ENCODE data around the gene EVC2.

Gene EVC2, protein sequence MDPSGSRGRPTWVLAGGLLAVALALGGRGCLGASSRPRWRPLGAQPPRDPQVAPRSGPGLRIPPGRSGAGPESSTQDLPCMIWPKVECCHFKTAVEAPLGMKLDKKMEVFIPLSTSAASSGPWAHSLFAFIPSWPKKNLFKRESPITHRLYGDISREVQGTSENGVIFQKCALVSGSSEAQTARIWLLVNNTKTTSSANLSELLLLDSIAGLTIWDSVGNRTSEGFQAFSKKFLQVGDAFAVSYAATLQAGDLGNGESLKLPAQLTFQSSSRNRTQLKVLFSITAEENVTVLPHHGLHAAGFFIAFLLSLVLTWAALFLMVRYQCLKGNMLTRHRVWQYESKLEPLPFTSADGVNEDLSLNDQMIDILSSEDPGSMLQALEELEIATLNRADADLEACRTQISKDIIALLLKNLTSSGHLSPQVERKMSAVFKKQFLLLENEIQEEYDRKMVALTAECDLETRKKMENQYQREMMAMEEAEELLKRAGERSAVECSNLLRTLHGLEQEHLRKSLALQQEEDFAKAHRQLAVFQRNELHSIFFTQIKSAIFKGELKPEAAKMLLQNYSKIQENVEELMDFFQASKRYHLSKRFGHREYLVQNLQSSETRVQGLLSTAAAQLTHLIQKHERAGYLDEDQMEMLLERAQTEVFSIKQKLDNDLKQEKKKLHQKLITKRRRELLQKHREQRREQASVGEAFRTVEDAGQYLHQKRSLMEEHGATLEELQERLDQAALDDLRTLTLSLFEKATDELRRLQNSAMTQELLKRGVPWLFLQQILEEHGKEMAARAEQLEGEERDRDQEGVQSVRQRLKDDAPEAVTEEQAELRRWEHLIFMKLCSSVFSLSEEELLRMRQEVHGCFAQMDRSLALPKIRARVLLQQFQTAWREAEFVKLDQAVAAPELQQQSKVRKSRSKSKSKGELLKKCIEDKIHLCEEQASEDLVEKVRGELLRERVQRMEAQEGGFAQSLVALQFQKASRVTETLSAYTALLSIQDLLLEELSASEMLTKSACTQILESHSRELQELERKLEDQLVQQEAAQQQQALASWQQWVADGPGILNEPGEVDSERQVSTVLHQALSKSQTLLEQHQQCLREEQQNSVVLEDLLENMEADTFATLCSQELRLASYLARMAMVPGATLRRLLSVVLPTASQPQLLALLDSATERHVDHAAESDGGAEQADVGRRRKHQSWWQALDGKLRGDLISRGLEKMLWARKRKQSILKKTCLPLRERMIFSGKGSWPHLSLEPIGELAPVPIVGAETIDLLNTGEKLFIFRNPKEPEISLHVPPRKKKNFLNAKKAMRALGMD

DNA sequence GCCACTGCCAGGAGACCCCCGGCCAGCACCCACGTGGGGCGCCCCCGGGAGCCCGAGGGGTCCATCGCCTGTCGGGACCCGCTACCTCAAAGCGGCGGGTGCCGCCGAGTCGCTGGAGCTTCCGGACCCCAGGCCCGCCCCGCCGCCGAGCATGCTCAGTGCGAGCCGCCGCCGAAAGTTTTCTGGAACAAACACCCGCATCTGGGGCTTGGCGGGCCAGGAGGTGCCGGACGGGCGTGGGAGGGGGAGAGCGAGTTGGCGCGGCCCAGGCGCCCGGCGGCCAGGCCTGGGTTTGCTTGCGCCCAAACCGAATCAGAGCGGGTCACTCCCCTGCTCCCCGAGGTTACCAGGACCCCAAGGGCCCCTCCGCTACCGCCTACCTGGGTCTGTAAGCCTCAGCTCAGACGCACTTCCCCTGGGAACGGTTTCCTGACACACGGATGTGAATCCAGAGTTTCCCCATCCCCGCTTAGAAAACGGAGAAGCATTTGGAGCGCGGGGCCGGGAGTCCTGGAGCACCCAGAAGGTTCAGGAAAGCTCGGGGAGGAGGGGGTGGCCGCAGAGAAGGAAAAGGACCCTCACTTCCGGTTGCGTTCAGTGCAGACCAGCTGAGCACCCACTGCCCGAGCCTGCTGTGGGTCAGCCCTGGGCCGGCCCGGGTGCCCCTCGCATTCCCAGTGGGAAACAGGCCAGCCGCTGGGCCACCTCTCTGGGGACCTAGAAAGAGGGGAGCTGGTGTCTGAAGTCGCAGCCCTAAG, at the start of gene EVC2:
Gene EVC2, minus strand, starts transcription at position 111 of the 758 bp plus-strand sequence. Its CDS starts 46 bp downstream, at position 65.
- TF ChIP-seq ZNF274 (IDR thresholded peaks at IDR 0.05; ENCODE audit: low read depth, low read length) (no peak), SUZ12 (IDR thresholded peaks at IDR 0.05; ENCODE audit: extremely low read depth, insufficient read depth, insufficient read length) (no peak), YY1 (IDR thresholded peaks at IDR 0.05; ENCODE audit: insufficient read depth, insufficient read length) (no peak)
- peak within 1 kb of the TSS; percentile 72 for H3K4me3 ChIP-seq (ENCODE audit: insufficient read length, low read depth)
- H3K27me3 ChIP-seq (ENCODE audit: insufficient read depth, insufficient read length), result peaks cover 33% of the 10 kb centered on the region
- DNase-seq (ENCODE audit: low read depth, low spot score), result peak; percentile 33
- H3K36me3 ChIP-seq (ENCODE audit: insufficient read depth, insufficient read length, low read length), result peaks cover 31% of the 10 kb centered on the region
- peaks cover 14% of the 10 kb centered on the region; the same call in 1 of the 2 replicates for H3K9me3 ChIP-seq (ENCODE audit: insufficient read depth, low read length)
- H3K9ac ChIP-seq (ENCODE audit: insufficient read length, low read depth), result peak within 1 kb of the TSS; percentile 87
- H3K4me1 ChIP-seq (ENCODE audit: insufficient read depth, insufficient read length), result peaks cover 27% of the 10 kb centered on the region

DNA sequence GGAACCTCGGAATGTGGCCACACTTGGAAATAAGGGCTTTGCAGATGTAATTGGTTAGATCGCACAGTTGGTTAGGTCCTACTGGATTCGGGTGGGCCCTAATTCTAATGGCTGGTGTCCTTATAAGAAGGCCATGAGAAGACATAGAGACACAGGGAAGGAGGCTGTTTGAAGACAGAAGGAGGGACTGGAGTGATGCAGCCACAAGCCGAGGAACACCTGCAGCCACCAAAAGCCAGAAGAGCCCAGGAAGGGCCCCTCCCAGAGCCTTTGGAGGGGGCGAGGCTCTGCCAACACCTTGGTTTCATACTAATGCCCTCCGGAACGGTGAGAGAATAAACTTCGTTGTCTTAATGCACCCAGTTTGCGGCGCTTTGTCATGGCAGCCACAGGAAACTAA, 49.6 kb upstream of the EVC2 start:
- no peaks in the 10 kb centered on the region for H3K27me3 ChIP-seq (ENCODE audit: insufficient read depth, insufficient read length)
- peaks cover 1% of the 10 kb centered on the region for H3K4me1 ChIP-seq (ENCODE audit: insufficient read depth, insufficient read length)
- no peak for TF ChIP-seq SUZ12 (IDR thresholded peaks at IDR 0.05; ENCODE audit: extremely low read depth, insufficient read depth, insufficient read length)
- TF ChIP-seq ZNF274 (IDR thresholded peaks at IDR 0.05; ENCODE audit: low read depth, low read length), result no peak
- TF ChIP-seq YY1 (IDR thresholded peaks at IDR 0.05; ENCODE audit: insufficient read depth, insufficient read length), result no peak
- H3K9ac ChIP-seq (ENCODE audit: insufficient read length, low read depth), result no peak overlapping the region
- no peaks in the 10 kb centered on the region for H3K9me3 ChIP-seq (ENCODE audit: insufficient read depth, low read length)
- H3K36me3 ChIP-seq (ENCODE audit: insufficient read depth, insufficient read length, low read length), result peaks cover 61% of the 10 kb centered on the region
- H3K4me3 ChIP-seq (ENCODE audit: insufficient read length, low read depth), result no peak overlapping the region
- no peak for DNase-seq (ENCODE audit: low read depth, low spot score)

DNA sequence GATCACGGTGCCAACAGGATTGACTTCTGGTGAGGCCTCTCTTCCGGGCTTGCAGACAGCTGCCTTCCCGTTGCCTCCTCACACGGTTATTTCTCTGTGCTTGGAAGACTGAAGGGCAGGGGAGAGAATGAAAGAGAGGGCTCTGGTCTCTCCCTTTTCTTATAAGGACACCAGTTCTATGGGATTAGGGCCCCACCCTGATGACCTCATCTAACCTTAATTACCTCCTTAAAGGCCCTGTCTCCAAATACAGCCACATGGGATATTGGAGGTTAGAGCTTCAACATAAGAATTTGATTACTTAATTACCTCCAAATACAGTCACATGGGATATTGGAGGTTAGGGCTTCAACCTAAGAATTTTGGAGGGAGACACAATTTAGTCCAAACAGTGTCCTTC, 49.2 kb upstream of the EVC2 start:
- H3K4me3 ChIP-seq (ENCODE audit: insufficient read length, low read depth), result no peak overlapping the region
- peaks cover 5% of the 10 kb centered on the region for H3K4me1 ChIP-seq (ENCODE audit: insufficient read depth, insufficient read length)
- no peaks in the 10 kb centered on the region for H3K27me3 ChIP-seq (ENCODE audit: insufficient read depth, insufficient read length)
- peaks cover 66% of the 10 kb centered on the region for H3K36me3 ChIP-seq (ENCODE audit: insufficient read depth, insufficient read length, low read length)
- no peak overlapping the region for H3K9ac ChIP-seq (ENCODE audit: insufficient read length, low read depth)
- no peak for DNase-seq (ENCODE audit: low read depth, low spot score)
- H3K9me3 ChIP-seq (ENCODE audit: insufficient read depth, low read length), result no peaks in the 10 kb centered on the region
- no peak for TF ChIP-seq SUZ12 (IDR thresholded peaks at IDR 0.05; ENCODE audit: extremely low read depth, insufficient read depth, insufficient read length)
- TF ChIP-seq YY1 (IDR thresholded peaks at IDR 0.05; ENCODE audit: insufficient read depth, insufficient read length), result no peak
- TF ChIP-seq ZNF274 (IDR thresholded peaks at IDR 0.05; ENCODE audit: low read depth, low read length), result no peak

DNA sequence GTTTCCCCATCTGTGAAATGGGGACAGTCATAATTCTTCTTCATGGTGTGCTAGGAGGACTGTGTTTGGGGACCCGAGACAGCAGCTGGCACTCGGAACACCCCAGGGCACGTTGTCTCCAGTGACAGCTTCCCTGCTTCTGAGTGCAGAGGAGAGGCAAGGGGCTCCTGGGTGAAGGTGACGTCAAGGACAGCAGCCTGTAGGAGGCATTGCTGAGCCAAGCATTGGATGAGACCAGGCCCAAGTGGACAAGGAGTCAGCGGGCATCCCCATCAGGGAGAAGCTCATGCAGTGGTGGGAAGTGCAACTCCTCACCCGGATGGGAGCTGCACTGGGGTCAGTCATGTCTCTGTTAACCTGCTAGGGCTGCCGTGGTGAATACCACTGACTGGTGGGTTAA, 48.7 kb upstream of the EVC2 start:
- DNase-seq (ENCODE audit: low read depth, low spot score), result no peak
- Histone ChIP-seq H3K4me1 (ENCODE audit: insufficient read depth, insufficient read length) (peaks cover 7% of the 10 kb centered on the region), H3K36me3 (ENCODE audit: insufficient read depth, insufficient read length, low read length) (peaks cover 67% of the 10 kb centered on the region)

DNA sequence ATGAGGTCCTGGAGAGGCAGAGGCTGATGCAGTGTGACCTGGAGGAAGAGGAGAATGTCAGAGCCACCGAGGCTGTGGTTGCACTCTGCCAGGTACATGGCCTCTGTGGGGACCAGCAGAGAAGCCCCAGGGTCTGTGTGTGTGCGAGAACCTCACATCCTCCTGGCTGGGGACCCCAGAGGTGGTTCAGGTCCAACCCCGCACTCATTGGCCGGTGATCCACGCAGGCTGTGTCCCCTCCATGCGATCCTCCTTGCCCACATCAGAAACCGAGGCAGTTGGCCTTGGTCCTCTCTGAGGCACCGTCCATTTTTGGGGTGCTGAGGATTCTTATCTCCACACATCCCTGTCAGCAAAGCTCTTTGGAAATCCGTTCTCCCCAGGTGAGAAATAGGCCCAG, 47.9 kb upstream of the EVC2 start:
- H3K9ac ChIP-seq (ENCODE audit: insufficient read length, low read depth), result no peak overlapping the region
- peaks cover 15% of the 10 kb centered on the region for H3K4me1 ChIP-seq (ENCODE audit: insufficient read depth, insufficient read length)
- DNase-seq (ENCODE audit: low read depth, low spot score), result no peak
- H3K9me3 ChIP-seq (ENCODE audit: insufficient read depth, low read length), result no peaks in the 10 kb centered on the region
- no peaks in the 10 kb centered on the region for H3K27me3 ChIP-seq (ENCODE audit: insufficient read depth, insufficient read length)
- no peak for TF ChIP-seq ZNF274 (IDR thresholded peaks at IDR 0.05; ENCODE audit: low read depth, low read length)
- peaks cover 71% of the 10 kb centered on the region for H3K36me3 ChIP-seq (ENCODE audit: insufficient read depth, insufficient read length, low read length)
- H3K4me3 ChIP-seq (ENCODE audit: insufficient read length, low read depth), result no peak overlapping the region

More for the DNA sequence above, 48.7 kb upstream of the EVC2 start:
- H3K9me3 ChIP-seq (ENCODE audit: insufficient read depth, low read length), result no peaks in the 10 kb centered on the region
- no peak overlapping the region for H3K9ac ChIP-seq (ENCODE audit: insufficient read length, low read depth)
- H3K27me3 ChIP-seq (ENCODE audit: insufficient read depth, insufficient read length), result no peaks in the 10 kb centered on the region
- H3K4me3 ChIP-seq (ENCODE audit: insufficient read length, low read depth), result no peak overlapping the region
- TF ChIP-seq ZNF274 (IDR thresholded peaks at IDR 0.05; ENCODE audit: low read depth, low read length), result no peak
- TF ChIP-seq YY1 (IDR thresholded peaks at IDR 0.05; ENCODE audit: insufficient read depth, insufficient read length), result no peak

DNA sequence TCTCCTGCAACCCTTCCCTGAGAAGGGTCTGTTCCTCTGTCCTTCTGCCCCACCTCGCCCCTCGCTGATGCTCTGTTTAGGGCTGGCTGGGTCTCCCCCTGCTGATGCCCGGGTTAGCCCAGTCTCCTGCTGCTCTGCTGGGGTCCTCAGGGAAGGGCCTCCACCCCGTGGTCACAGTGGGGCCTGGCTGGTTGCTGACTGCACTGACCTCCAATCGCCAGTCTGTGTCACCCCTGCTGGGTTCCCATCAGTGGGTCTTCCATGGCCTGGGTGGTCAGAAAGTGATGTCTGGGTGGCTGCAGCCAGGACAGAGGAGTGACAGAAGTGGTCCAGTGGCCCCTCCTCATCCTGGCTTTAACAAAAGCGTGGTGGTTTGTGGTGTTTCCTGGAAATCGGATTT, 47.3 kb upstream of the EVC2 start:
- H3K27me3 ChIP-seq (ENCODE audit: insufficient read depth, insufficient read length), result no peaks in the 10 kb centered on the region
- peaks cover 72% of the 10 kb centered on the region for H3K36me3 ChIP-seq (ENCODE audit: insufficient read depth, insufficient read length, low read length)
- no peaks in the 10 kb centered on the region for H3K9me3 ChIP-seq (ENCODE audit: insufficient read depth, low read length)
- no peak overlapping the region for H3K9ac ChIP-seq (ENCODE audit: insufficient read length, low read depth)
- no peak overlapping the region for H3K4me3 ChIP-seq (ENCODE audit: insufficient read length, low read depth)
- TF ChIP-seq SUZ12 (IDR thresholded peaks at IDR 0.05; ENCODE audit: extremely low read depth, insufficient read depth, insufficient read length) (no peak), ZNF274 (IDR thresholded peaks at IDR 0.05; ENCODE audit: low read depth, low read length) (no peak), YY1 (IDR thresholded peaks at IDR 0.05; ENCODE audit: insufficient read depth, insufficient read length) (no peak)
- DNase-seq (ENCODE audit: low read depth, low spot score), result no peak
- peaks cover 17% of the 10 kb centered on the region for H3K4me1 ChIP-seq (ENCODE audit: insufficient read depth, insufficient read length)
